HG03280 (cell line): Measurements from ENCODE around the gene JMJD7.

Experiments
- ATAC-seq: cut with Tn5 transposase; IDR thresholded peaks from one replicate; pipeline ENCODE4 v1.9.1; 2021; ENCODE audit warnings: mild to moderate bottlenecking, moderate library complexity; ENCODE audit not compliant: unreplicated experiment

Gene JMJD7

GRCh38 chr15:41881550-41881919, 53.6 kb downstream of the JMJD7 start:
- no peak for ATAC-seq

- ATAC-seq: no peak
Observed at GRCh38 chr15:41881920-41882688, 54.2 kb downstream of the JMJD7 start.

GRCh38 chr15:41882689-41883483, 55.0 kb downstream of the JMJD7 start:
- no peak for ATAC-seq

- ATAC-seq: no peak
Observed at GRCh38 chr15:41883484-41883825, 55.6 kb downstream of the JMJD7 start.

GRCh38 chr15:41884458-41884857, 56.6 kb downstream of the JMJD7 start:
- no peak for ATAC-seq

GRCh38 chr15:41885321-41885720, 57.4 kb downstream of the JMJD7 start:
- no peak for ATAC-seq

- ATAC-seq: no peak
Observed at GRCh38 chr15:41885841-41886240, 57.9 kb downstream of the JMJD7 start.

- ATAC-seq: no peak
Observed at GRCh38 chr15:41886741-41887140, 58.8 kb downstream of the JMJD7 start.

- ATAC-seq: no peak
Observed at GRCh38 chr15:41887161-41887560, 59.3 kb downstream of the JMJD7 start.
